GM12878 (cell line): Measurements from ENCODE around the gene ZNF653.

Experiments
- CHD2 ChIP-seq: IDR thresholded peaks from 2 replicates; pipeline ENCODE4 v1.6.1; 2011; ENCODE audit warnings: low read depth, low read length, improper control_type of control experiment, borderline replicate concordance
- CTCF ChIP-seq, 3 experiments: IDR thresholded peaks in 2 of 3; conservative IDR thresholded peaks in 1 of 3; 2 replicates each; pipeline ENCODE4 v1.5.1; 2011; ENCODE audit warnings: low read depth in 3 of 3, low read length in 3 of 3, mild to moderate bottlenecking in 3 of 3, control low read depth in 2 of 3, moderate library complexity in 2 of 3, inconsistent platforms in 1 of 3, mixed read lengths in 1 of 3; ENCODE audit not compliant: control insufficient read depth in 2 of 3, insufficient read depth in 1 of 3; ENCODE audit errors: extremely low read depth in 1 of 3
- EZH2 ChIP-seq: IDR thresholded peaks from 2 replicates; pipeline ENCODE4 v1.6.1; 2012; ENCODE audit warnings: low read depth, mild to moderate bottlenecking, control low read depth, inconsistent platforms, low read length, borderline replicate concordance; ENCODE audit not compliant: control insufficient read depth
- POLR2AphosphoS2 ChIP-seq: IDR thresholded peaks from 2 replicates; pipeline ENCODE4 v1.6.1; 2011; ENCODE audit warnings: low read depth, mild to moderate bottlenecking, low read length, improper control_type of control experiment, moderate library complexity
- RCOR1 ChIP-seq: conservative IDR thresholded peaks from 2 replicates; pipeline ENCODE4 v1.6.1; 2012; ENCODE audit warnings: low read depth, low read length, improper control_type of control experiment
- SKIL ChIP-seq: fragments of 450-650 bp; IDR thresholded peaks from 2 replicates; pipeline ENCODE4 v1.6.1; 2017; ENCODE audit warnings: mild to moderate bottlenecking, low read depth, inconsistent platforms; ENCODE audit not compliant: poor library complexity, severe bottlenecking
- TAF1 ChIP-seq: IDR thresholded peaks from 2 replicates; pipeline ENCODE4 v1.6.1; 2011; ENCODE audit warnings: mild to moderate bottlenecking, low read depth, low read length, borderline replicate concordance
- ZNF592 ChIP-seq: fragments of 450-650 bp; IDR thresholded peaks from 2 replicates; pipeline ENCODE4 v1.6.1; 2017; ENCODE audit warnings: mild to moderate bottlenecking, moderate library complexity

- TF ChIP-seq RCOR1, result no peak
- no peak for TF ChIP-seq ZNF592
- no peak for TF ChIP-seq EZH2
- no peak for TF ChIP-seq CTCF (IDR thresholded peaks at IDR 0.05 in 2 of 3, conservative IDR thresholded peaks at IDR 0.05 in 1 of 3; ENCODE audit: control insufficient read depth in 2 of 3, extremely low read depth in 1 of 3, insufficient read depth in 1 of 3, low read depth in 3 of 3, low read length in 3 of 3)
- no peak for TF ChIP-seq SKIL
- TF ChIP-seq CHD2, result no peak
- TF ChIP-seq TAF1, result no peak
- TF ChIP-seq POLR2AphosphoS2, result no peak
Measured at GRCh38 chr19:11555246-11555645, 49.6 kb upstream of the ZNF653 start.
